ENCODE measurements around the gene FPR3. TPM values are rescaled to one million over a fixed set of nuclear protein-coding genes. Genes with fewer than 3 reads are reported as not detected.

Gene FPR3
- under 0.01 and 0.09 TPM in 2 replicates for total RNA-seq

GRCh38 chr19:51794885-51795490 lies at the start of gene FPR3:
FPR3 (plus strand) TSS chr19:51795157; CDS start chr19:51823749, 28,592 bp downstream.

GRCh38 chr19:51751655-51752054 lies 43.3 kb upstream of the FPR3 start, which contains the start of gene FPR1:
FPR1 (minus strand) TSS chr19:51751878; CDS start chr19:51746994, 4,884 bp downstream.

GRCh38 chr19:51760697-51761356 lies 34.1 kb upstream of the FPR3 start, which contains the start of gene FPR2:
FPR2 (plus strand) TSS chr19:51761180; CDS start chr19:51768659, 7,479 bp downstream.

Other genes starting within 250 kb of the FPR3 start
- gene ZNF175, start 223.9 kb upstream of the FPR3 start, total RNA-seq: 3.5 and 4.5 TPM in 2 replicates
- not detected in 2 replicates for gene SIGLEC5, start 164.8 kb upstream of the FPR3 start, total RNA-seq
- gene SIGLEC14, start 148.3 kb upstream of the FPR3 start, total RNA-seq: not detected in 2 replicates
- 4.8 and 6.4 TPM in 2 replicates for gene SPACA6, start 101.8 kb upstream of the FPR3 start, total RNA-seq
- under 0.01 TPM in 1 of 2 replicates, not detected in the other for gene HAS1, start 71.2 kb upstream of the FPR3 start, total RNA-seq
- not detected in 2 replicates for gene FPR1, start 43.3 kb upstream of the FPR3 start, total RNA-seq
- gene FPR2, start 34.0 kb upstream of the FPR3 start, total RNA-seq: not detected in 2 replicates
- gene ZNF577, start 92.8 kb downstream of the FPR3 start, total RNA-seq: 3.1 and 4.2 TPM in 2 replicates
- 7.4 and 11.0 TPM in 2 replicates for gene ZNF649, start 109.9 kb downstream of the FPR3 start, total RNA-seq
- 8.5 and 10.5 TPM in 2 replicates for gene ZNF613, start 132.3 kb downstream of the FPR3 start, total RNA-seq
- 11.2 and 13.0 TPM in 2 replicates for gene ZNF350, start 191.7 kb downstream of the FPR3 start, total RNA-seq
- 11.5 and 18.3 TPM in 2 replicates for gene ZNF615, start 213.1 kb downstream of the FPR3 start, total RNA-seq
- gene ZNF614, start 233.2 kb downstream of the FPR3 start, total RNA-seq: 7.6 and 15.0 TPM in 2 replicates